Hepatocyte (in vitro differentiated cells): ENCODE data around the gene CDK9. TPM values are rescaled to one million over a fixed set of nuclear protein-coding genes. Genes with fewer than 3 reads are reported as not detected.

Experiments
- DNase-seq: peaks from one replicate; pipeline ENCODE4 v3.0.0-alpha.2; 2016; ENCODE audit warnings: low spot score
- H2AFZ ChIP-seq: fragments of 200-600 bp; sonication (generic); 2 replicates; pipeline ENCODE4 v1.6.0; 2016; ENCODE audit warnings: antibody characterized with exemption, mild to moderate bottlenecking
- H3K27ac ChIP-seq: fragments of 200-600 bp; sonication (generic); 2 replicates; pipeline ENCODE4 v1.5.1; 2016; ENCODE audit warnings: mild to moderate bottlenecking
- H3K27me3 ChIP-seq: fragments of 200-600 bp; sonication (generic); 2 replicates; pipeline ENCODE4 v1.6.1; 2016
- H3K36me3 ChIP-seq: fragments of 200-600 bp; sonication (generic); replicated peaks from 2 replicates; pipeline ENCODE4 v1.5.1; 2016; ENCODE audit warnings: low read depth; ENCODE audit not compliant: insufficient read depth
- H3K4me1 ChIP-seq: fragments of 200-600 bp; sonication (generic); 2 replicates; pipeline ENCODE4 v1.5.1; 2016; ENCODE audit warnings: mild to moderate bottlenecking, moderate library complexity; ENCODE audit not compliant: insufficient read depth
- H3K4me2 ChIP-seq: fragments of 200-600 bp; sonication (generic); 2 replicates; pipeline ENCODE4 v1.6.0; 2016
- H3K4me3 ChIP-seq: fragments of 200-600 bp; sonication (generic); 2 replicates; pipeline ENCODE4 v1.5.1; 2016; ENCODE audit warnings: mild to moderate bottlenecking
- H3K79me2 ChIP-seq: fragments of 200-600 bp; sonication (generic); 2 replicates; pipeline ENCODE4 v1.6.0; 2017; ENCODE audit warnings: mild to moderate bottlenecking
- H3K9me2 ChIP-seq: fragments of 200-600 bp; sonication (generic); replicated peaks from 2 replicates; pipeline ENCODE4 v1.6.0; 2017; ENCODE audit warnings: mild to moderate bottlenecking; ENCODE audit not compliant: insufficient read depth
- H3K9me3 ChIP-seq: fragments of 200-600 bp; sonication (generic); 2 replicates; pipeline ENCODE4 v1.5.1; 2016; ENCODE audit warnings: low read depth, mild to moderate bottlenecking
- H4K20me1 ChIP-seq: fragments of 200-600 bp; sonication (generic); 2 replicates; pipeline ENCODE4 v1.6.0; 2016; ENCODE audit warnings: mild to moderate bottlenecking; ENCODE audit not compliant: insufficient read depth, poor library complexity, severe bottlenecking
- EZH2 ChIP-seq: fragments of 200-600 bp; sonication (generic); IDR thresholded peaks from 2 replicates; pipeline ENCODE4 v1.6.1; 2016; ENCODE audit warnings: antibody characterized with exemption, mild to moderate bottlenecking, borderline replicate concordance
- EZH2phosphoT487 ChIP-seq: fragments of 200-600 bp; sonication (generic); IDR thresholded peaks from one replicate; pipeline ENCODE4 v1.6.1; 2018; ENCODE audit warnings: antibody characterized with exemption, mild to moderate bottlenecking, low read depth, moderate library complexity; ENCODE audit not compliant: unreplicated experiment, severe bottlenecking
- WGBS: methylation state at CpG from one replicate; pipeline ENCODE4 v1.1.6; 2016; ENCODE audit warnings: low lambda C conversion rate; ENCODE audit errors: missing lambda C conversion rate; 5-methylcytosine and 5-hydroxymethylcytosine counted together
- polyA plus RNA-seq: library from polyadenylated mRNA; unstranded; fragments of >200 nt; fragmentation: Nextera tagmentation; extraction: Ambion mirVana; gene quantifications from 2 replicates; pipeline ENCODE4 v1.2.1, GENCODE V29; 2016
- total RNA-seq: library from RNA; depleted of rRNA; stranded (reverse); fragments of >200 nt; gene quantifications from 2 replicates; pipeline ENCODE4 v1.2.3, GENCODE V29; 2014
- TF ChIP-seq, protein P1 (sequence below): fragments of 200-600 bp; sonication (generic); IDR thresholded peaks from 2 replicates; pipeline ENCODE4 v1.5.1; 2016; ENCODE audit warnings: antibody characterized with exemption, mild to moderate bottlenecking; ENCODE audit not compliant: poor library complexity

Gene CDK9
- total and polyA plus RNA-seq, 2 experiments from 2014 or later: 84.6 to 91.4 TPM

DNA sequence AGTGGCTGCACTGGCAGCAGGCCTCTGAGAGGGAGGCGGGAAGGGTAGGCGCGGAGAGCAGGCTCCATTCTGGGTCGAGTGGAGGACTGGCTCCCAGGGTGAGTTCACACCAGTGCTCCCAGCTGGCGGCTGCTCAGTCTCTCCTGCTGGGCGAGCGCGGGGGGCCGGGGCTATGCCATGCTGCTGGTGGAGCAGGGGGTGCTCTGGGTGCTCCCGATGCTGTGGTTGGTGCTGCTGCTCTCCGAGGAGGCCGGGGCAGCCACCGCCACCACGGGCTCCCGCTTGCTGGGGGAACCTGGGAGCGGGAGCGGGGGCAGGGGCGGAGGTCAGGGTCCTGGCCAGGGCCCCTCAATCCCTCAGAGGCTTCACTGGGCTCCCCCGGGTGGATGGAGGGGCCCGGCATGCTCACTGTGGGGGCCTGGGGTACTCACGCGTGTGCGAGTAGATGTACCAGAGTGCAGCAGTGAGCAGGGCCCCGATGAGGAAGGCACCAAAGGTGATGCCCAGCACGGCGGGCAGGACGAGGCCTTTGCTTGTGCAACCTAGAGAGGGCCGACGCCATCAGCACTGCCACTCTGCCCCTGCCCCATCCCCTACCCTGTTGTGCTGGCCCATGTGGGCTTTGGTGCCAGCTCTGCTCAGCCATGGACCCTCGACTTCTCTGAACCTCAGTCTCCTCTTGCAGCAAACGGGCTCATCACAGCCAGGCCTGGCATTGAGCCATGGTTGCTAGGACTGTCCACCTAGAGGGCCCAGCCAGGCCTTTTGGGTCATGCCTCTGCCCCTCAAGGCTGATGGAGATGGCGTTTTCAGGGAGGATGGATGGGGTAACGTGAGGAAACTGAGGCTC is 29.9 kb downstream of the CDK9 start:
- DNase-seq: no peak
- Histone ChIP-seq H3K4me2 (no peak overlapping the region), H3K4me1 (no peaks in the 10 kb centered on the region), H3K27me3 (no peaks in the 10 kb centered on the region), H3K79me2 (no peaks in the 10 kb centered on the region), H3K27ac (no peak overlapping the region), H3K9me2 (no peaks in the 10 kb centered on the region), H3K36me3 (no peaks in the 10 kb centered on the region), H2AFZ (no peak overlapping the region), H3K9me3 (no peaks in the 10 kb centered on the region), H3K4me3 (no peak overlapping the region), H4K20me1 (no peaks in the 10 kb centered on the region)
- WGBS: 96% methylated on average over 28 of the region's 33 CpGs
- TF ChIP-seq EZH2phosphoT487 (no peak), EZH2 (no peak)
- TF ChIP-seq, protein P1, sequence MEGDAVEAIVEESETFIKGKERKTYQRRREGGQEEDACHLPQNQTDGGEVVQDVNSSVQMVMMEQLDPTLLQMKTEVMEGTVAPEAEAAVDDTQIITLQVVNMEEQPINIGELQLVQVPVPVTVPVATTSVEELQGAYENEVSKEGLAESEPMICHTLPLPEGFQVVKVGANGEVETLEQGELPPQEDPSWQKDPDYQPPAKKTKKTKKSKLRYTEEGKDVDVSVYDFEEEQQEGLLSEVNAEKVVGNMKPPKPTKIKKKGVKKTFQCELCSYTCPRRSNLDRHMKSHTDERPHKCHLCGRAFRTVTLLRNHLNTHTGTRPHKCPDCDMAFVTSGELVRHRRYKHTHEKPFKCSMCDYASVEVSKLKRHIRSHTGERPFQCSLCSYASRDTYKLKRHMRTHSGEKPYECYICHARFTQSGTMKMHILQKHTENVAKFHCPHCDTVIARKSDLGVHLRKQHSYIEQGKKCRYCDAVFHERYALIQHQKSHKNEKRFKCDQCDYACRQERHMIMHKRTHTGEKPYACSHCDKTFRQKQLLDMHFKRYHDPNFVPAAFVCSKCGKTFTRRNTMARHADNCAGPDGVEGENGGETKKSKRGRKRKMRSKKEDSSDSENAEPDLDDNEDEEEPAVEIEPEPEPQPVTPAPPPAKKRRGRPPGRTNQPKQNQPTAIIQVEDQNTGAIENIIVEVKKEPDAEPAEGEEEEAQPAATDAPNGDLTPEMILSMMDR: no peak

DNA sequence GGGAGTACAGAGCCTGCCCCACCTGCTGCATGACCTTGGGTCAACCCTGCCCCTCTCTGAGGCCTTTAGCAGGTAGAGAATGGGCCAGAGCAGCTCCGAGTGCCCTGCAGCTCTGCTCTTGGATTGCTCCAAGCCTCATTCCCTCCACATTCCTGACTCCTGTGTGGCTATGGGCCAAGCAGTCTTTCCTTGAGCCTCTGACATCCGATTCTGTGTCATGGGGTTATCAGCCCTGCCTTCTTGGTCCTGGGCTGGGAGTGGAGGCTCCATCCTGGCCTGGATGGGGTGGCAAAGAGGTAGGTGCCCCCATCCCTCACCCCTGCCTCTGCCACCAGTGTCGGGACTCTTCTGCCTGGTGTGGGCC is 30.5 kb downstream of the CDK9 start:
- 74% methylated on average over 3 of the region's 3 CpGs for WGBS
- Histone ChIP-seq H3K4me3 (no peak overlapping the region), H3K4me1 (no peaks in the 10 kb centered on the region), H3K4me2 (no peak overlapping the region), H3K9me3 (no peaks in the 10 kb centered on the region), H3K79me2 (no peaks in the 10 kb centered on the region), H3K36me3 (no peaks in the 10 kb centered on the region), H3K9me2 (no peaks in the 10 kb centered on the region), H3K27me3 (no peaks in the 10 kb centered on the region), H3K27ac (no peak overlapping the region), H4K20me1 (no peaks in the 10 kb centered on the region), H2AFZ (no peak overlapping the region)
- TF ChIP-seq EZH2phosphoT487 (no peak), EZH2 (no peak)
- TF ChIP-seq, protein P1: no peak
- DNase-seq: no peak

DNA sequence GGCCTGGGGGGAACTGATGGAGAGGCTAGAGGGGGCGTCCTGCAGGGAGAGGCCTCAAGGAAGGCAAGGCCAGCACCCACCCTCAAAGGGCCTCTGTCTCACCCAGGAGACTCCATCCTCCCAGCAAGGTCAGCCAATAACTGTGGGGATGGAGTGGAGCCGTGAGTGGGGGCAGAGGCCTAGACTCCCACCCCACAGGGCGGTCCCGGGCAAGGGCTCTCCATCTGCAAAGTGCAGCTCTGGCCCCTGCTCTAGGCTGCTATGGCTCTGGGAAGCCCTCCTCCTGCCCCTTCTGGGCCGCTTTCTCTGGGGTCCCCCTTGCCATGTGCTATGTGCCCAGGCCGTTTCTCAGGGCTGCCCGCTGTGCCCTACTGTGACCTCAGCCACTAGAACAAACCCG is 30.9 kb downstream of the CDK9 start:
- TF ChIP-seq, protein P1: no peak
- no peak for TF ChIP-seq EZH2phosphoT487
- TF ChIP-seq EZH2: no peak
- no peaks in the 10 kb centered on the region for H3K4me1 ChIP-seq
- H3K27ac ChIP-seq: no peak overlapping the region

More for the DNA sequence above, 30.9 kb downstream of the CDK9 start:
- no peak overlapping the region for H3K4me3 ChIP-seq
- H3K79me2 ChIP-seq: no peaks in the 10 kb centered on the region
- DNase-seq: no peak
- no peak overlapping the region for H3K4me2 ChIP-seq
- H2AFZ ChIP-seq: no peak overlapping the region
- WGBS: 96% methylated on average over 8 of the region's 8 CpGs
- H3K36me3 ChIP-seq: no peaks in the 10 kb centered on the region
- H4K20me1 ChIP-seq: no peaks in the 10 kb centered on the region
- no peaks in the 10 kb centered on the region for H3K27me3 ChIP-seq
- H3K9me2 ChIP-seq: no peaks in the 10 kb centered on the region
- H3K9me3 ChIP-seq: no peaks in the 10 kb centered on the region
